ENCODE results near the gene EHD2.

EHD2 gene

GRCh38 chr19:47673426-47673825 is 39.8 kb upstream of the EHD2 start:
- H3K4me3 ChIP-seq (ENCODE audit: low read length): no peak overlapping the region
- no peak for DNase-seq (ENCODE audit: low read depth)
- TF ChIP-seq CTCF (conservative IDR thresholded peaks at IDR 0.05; ENCODE audit: low read depth, low read length): no peak

- H3K4me3 ChIP-seq (ENCODE audit: low read length): no peak overlapping the region
- TF ChIP-seq CTCF (conservative IDR thresholded peaks at IDR 0.05; ENCODE audit: low read depth, low read length): no peak
- no peak for DNase-seq (ENCODE audit: low read depth)
Measured at GRCh38 chr19:47674548-47674947, 38.7 kb upstream of the EHD2 start.

- DNase-seq (ENCODE audit: low read depth): no peak
- H3K4me3 ChIP-seq (ENCODE audit: low read length): no peak overlapping the region
- TF ChIP-seq CTCF (conservative IDR thresholded peaks at IDR 0.05; ENCODE audit: low read depth, low read length): no peak
Measured at GRCh38 chr19:47675271-47675670, 38.0 kb upstream of the EHD2 start.

GRCh38 chr19:47675859-47676258 is 37.4 kb upstream of the EHD2 start:
- no peak for DNase-seq (ENCODE audit: low read depth)
- H3K4me3 ChIP-seq (ENCODE audit: low read length): no peak overlapping the region
- no peak for TF ChIP-seq CTCF (conservative IDR thresholded peaks at IDR 0.05; ENCODE audit: low read depth, low read length)

GRCh38 chr19:47676811-47677210 is 36.4 kb upstream of the EHD2 start:
- DNase-seq (ENCODE audit: low read depth): no peak
- H3K4me3 ChIP-seq (ENCODE audit: low read length): no peak overlapping the region
- no peak for TF ChIP-seq CTCF (conservative IDR thresholded peaks at IDR 0.05; ENCODE audit: low read depth, low read length)

GRCh38 chr19:47679251-47679900 is 33.8 kb upstream of the EHD2 start:
- TF ChIP-seq CTCF (conservative IDR thresholded peaks at IDR 0.05; ENCODE audit: low read depth, low read length): no peak
- DNase-seq (ENCODE audit: low read depth): no peak
- H3K4me3 ChIP-seq (ENCODE audit: low read length): no peak overlapping the region
